Measurements from ENCODE around the gene CLCA2. TPM values are rescaled to one million over a fixed set of nuclear protein-coding genes. Genes with fewer than 3 reads are reported as not detected.

CLCA2 gene
- total RNA-seq, 3 donors from 2014 or later: not detected

- peak overlapping the region; percentile 50 for H3K4me3 Mint-ChIP-seq
- no peaks in the 10 kb centered on the region for H3K9me3 Mint-ChIP-seq
Observed at GRCh38 chr1:86503406-86504136, 79.6 kb downstream of the CLCA2 start.

GRCh38 chr1:86504137-86504479, 80.1 kb downstream of the CLCA2 start:
- H3K4me3 Mint-ChIP-seq: no peak overlapping the region
- ATAC-seq (no peak), DNase-seq (no peak)
- H3K9me3 Mint-ChIP-seq: no peaks in the 10 kb centered on the region
- peaks cover 12% of the 10 kb centered on the region for H3K4me1 Mint-ChIP-seq (ENCODE audit: low read depth)
- peaks cover 3% of the 10 kb centered on the region for H3K27me3 Mint-ChIP-seq (ENCODE audit: low read depth)
- H3K36me3 Mint-ChIP-seq (ENCODE audit: insufficient read depth): no peaks in the 10 kb centered on the region

More at GRCh38 chr1:86503406-86504136, 79.6 kb downstream of the CLCA2 start:
- no peaks in the 10 kb centered on the region for H3K36me3 Mint-ChIP-seq (ENCODE audit: insufficient read depth)
- ATAC-seq (no peak), DNase-seq (no peak)
- peaks cover 12% of the 10 kb centered on the region for H3K4me1 Mint-ChIP-seq (ENCODE audit: low read depth)
- H3K27me3 Mint-ChIP-seq (ENCODE audit: low read depth): peaks cover 6% of the 10 kb centered on the region

GRCh38 chr1:86504895-86505563, 81.1 kb downstream of the CLCA2 start:
- H3K4me1 Mint-ChIP-seq (ENCODE audit: low read depth): peaks cover 12% of the 10 kb centered on the region
- no peaks in the 10 kb centered on the region for H3K36me3 Mint-ChIP-seq (ENCODE audit: insufficient read depth)
- ATAC-seq (no peak), DNase-seq (no peak)
- peaks cover 3% of the 10 kb centered on the region for H3K27me3 Mint-ChIP-seq (ENCODE audit: low read depth)
- H3K4me3 Mint-ChIP-seq: no peak overlapping the region
- H3K9me3 Mint-ChIP-seq: no peaks in the 10 kb centered on the region

GRCh38 chr1:86505564-86505902, 81.6 kb downstream of the CLCA2 start:
- Mint-ChIP-seq H3K9me3 (no peaks in the 10 kb centered on the region), H3K36me3 (ENCODE audit: insufficient read depth) (no peaks in the 10 kb centered on the region), H3K27me3 (ENCODE audit: low read depth) (peaks cover 3% of the 10 kb centered on the region), H3K4me1 (ENCODE audit: low read depth) (peaks cover 12% of the 10 kb centered on the region), H3K4me3 (no peak overlapping the region)
- ATAC-seq (no peak), DNase-seq (no peak)

Other genes starting within 250 kb of the CLCA2 start
- gene ODF2L, start 27.8 kb upstream of the CLCA2 start, total RNA-seq: 10 to 100 TPM; 10.7 to 18.7 (median 13.5) TPM
- gene CLCA1, start 44.8 kb downstream of the CLCA2 start, total RNA-seq: under 1 TPM; 0.08 to 0.13 (median 0.08) TPM
- gene CLCA4, start 122.9 kb downstream of the CLCA2 start, total RNA-seq: under 1 TPM in 1 of 3 donors, not detected in 2; 0.05 TPM

Measured in activated T-cell treated with anti-CD3 and anti-CD28 coated beads, Interleukin-2, amount 50 U/mL, for 4 hours (primary cell).